ENCODE results near the gene SIRT6. TPM values are rescaled to one million over a fixed set of nuclear protein-coding genes. Genes with fewer than 3 reads are reported as not detected.

SIRT6 gene
- polyA plus RNA-seq, 1 donor (not counting 4 experiments of a cell fraction or from before 2014, with no cell fraction given), result 14.6 TPM

- no peaks in the 10 kb centered on the region for H3K36me3 ChIP-seq (ENCODE audit: control insufficient read depth in 2 of 2, extremely low read depth in 1 of 2, insufficient read depth in 2 of 2, low read length in 2 of 2)
- no peak overlapping the region for H3K4me3 ChIP-seq (ENCODE audit: control insufficient read depth in 2 of 3, extremely low read depth in 1 of 3, insufficient read depth in 2 of 3, low read depth in 1 of 3, low read length in 3 of 3)
- H4K20me1 ChIP-seq (ENCODE audit: control insufficient read depth, extremely low read depth, insufficient read depth, low read length), result no peaks in the 10 kb centered on the region
- no peak for TF ChIP-seq EZH2 (IDR thresholded peaks at IDR 0.05; ENCODE audit: low read length)
- TF ChIP-seq, protein P1, sequence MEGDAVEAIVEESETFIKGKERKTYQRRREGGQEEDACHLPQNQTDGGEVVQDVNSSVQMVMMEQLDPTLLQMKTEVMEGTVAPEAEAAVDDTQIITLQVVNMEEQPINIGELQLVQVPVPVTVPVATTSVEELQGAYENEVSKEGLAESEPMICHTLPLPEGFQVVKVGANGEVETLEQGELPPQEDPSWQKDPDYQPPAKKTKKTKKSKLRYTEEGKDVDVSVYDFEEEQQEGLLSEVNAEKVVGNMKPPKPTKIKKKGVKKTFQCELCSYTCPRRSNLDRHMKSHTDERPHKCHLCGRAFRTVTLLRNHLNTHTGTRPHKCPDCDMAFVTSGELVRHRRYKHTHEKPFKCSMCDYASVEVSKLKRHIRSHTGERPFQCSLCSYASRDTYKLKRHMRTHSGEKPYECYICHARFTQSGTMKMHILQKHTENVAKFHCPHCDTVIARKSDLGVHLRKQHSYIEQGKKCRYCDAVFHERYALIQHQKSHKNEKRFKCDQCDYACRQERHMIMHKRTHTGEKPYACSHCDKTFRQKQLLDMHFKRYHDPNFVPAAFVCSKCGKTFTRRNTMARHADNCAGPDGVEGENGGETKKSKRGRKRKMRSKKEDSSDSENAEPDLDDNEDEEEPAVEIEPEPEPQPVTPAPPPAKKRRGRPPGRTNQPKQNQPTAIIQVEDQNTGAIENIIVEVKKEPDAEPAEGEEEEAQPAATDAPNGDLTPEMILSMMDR (optimal IDR thresholded peaks at IDR 0.05 in 1 of 3, IDR thresholded peaks at IDR 0.05 in 1 of 3, conservative IDR thresholded peaks at IDR 0.05 in 1 of 3; ENCODE audit: extremely low read depth in 1 of 3, insufficient read depth in 2 of 3, low read length in 3 of 3), result no peak
- no peaks in the 10 kb centered on the region for H3K4me1 ChIP-seq (ENCODE audit: control insufficient read depth, extremely low read depth, insufficient read depth, low read length)
- no peaks in the 10 kb centered on the region for H3K79me2 ChIP-seq (ENCODE audit: control insufficient read depth, insufficient read depth, low read length)
- no peak for FAIRE-seq
- no peaks in the 10 kb centered on the region for H3K9me1 ChIP-seq (ENCODE audit: control insufficient read depth, extremely low read depth, insufficient read depth, low read length)
- dilution Hi-C loops (cut with MboI; ENCODE audit: extremely low pct_ligation_motif_present, low sequenced_read_pairs), result no loop called here
- H3K4me2 ChIP-seq (ENCODE audit: control insufficient read depth, extremely low read depth, insufficient read depth, low read depth, low read length), result no peak overlapping the region
- no peak overlapping the region for H3K9ac ChIP-seq (ENCODE audit: control insufficient read depth, extremely low read depth, insufficient read depth, low read length)
- no peak for DNase-seq (ENCODE audit: low read depth, low spot score)
- H3K9me3 ChIP-seq (ENCODE audit: control insufficient read depth, low read depth, low read length), result peaks cover 4% of the 10 kb centered on the region
- H2AFZ ChIP-seq (ENCODE audit: control insufficient read depth, low read length), result no peak overlapping the region
- H3K27ac ChIP-seq (ENCODE audit: control insufficient read depth, insufficient read depth, low read length), result no peak overlapping the region
- peaks cover 8% of the 10 kb centered on the region for H3K27me3 ChIP-seq (ENCODE audit: control insufficient read depth, extremely low read depth, insufficient read depth, low read length)
Measured at GRCh38 chr19:4215807-4216206, 33.4 kb upstream of the SIRT6 start.

DNA sequence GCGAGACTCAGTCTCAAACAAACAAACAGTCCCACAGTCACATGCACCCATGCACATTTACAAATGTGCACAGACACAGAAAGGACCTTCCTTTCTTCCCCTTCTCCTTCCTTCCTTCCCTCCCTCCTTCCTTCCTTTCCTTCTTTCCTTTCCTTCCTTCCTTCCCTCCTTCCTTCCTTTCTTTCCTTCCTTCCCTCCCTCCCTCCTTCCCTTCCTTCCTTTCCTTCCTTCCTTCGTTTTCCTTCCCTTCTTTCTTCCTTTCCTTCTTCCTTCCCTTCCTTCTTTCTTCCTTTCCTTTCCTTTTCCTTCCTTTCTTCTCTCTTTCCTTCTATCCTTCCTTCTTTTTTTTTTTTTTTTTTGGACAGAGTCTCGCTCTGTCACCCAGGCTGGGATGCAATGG, 30.8 kb upstream of the SIRT6 start:
- Histone ChIP-seq H3K9me3 (ENCODE audit: control insufficient read depth, low read depth, low read length) (peaks cover 4% of the 10 kb centered on the region), H3K27me3 (ENCODE audit: control insufficient read depth, extremely low read depth, insufficient read depth, low read length) (peaks cover 8% of the 10 kb centered on the region), H3K79me2 (ENCODE audit: control insufficient read depth, insufficient read depth, low read length) (no peaks in the 10 kb centered on the region), H3K9me1 (ENCODE audit: control insufficient read depth, extremely low read depth, insufficient read depth, low read length) (no peaks in the 10 kb centered on the region), H3K36me3 (ENCODE audit: control insufficient read depth in 2 of 2, extremely low read depth in 1 of 2, insufficient read depth in 2 of 2, low read length in 2 of 2) (no peaks in the 10 kb centered on the region), H3K9ac (ENCODE audit: control insufficient read depth, extremely low read depth, insufficient read depth, low read length) (no peak overlapping the region), H4K20me1 (ENCODE audit: control insufficient read depth, extremely low read depth, insufficient read depth, low read length) (no peaks in the 10 kb centered on the region), H3K27ac (ENCODE audit: control insufficient read depth, insufficient read depth, low read length) (no peak overlapping the region), H3K4me1 (ENCODE audit: control insufficient read depth, extremely low read depth, insufficient read depth, low read length) (no peaks in the 10 kb centered on the region), H2AFZ (ENCODE audit: control insufficient read depth, low read length) (no peak overlapping the region), H3K4me3 (ENCODE audit: control insufficient read depth in 2 of 3, extremely low read depth in 1 of 3, insufficient read depth in 2 of 3, low read depth in 1 of 3, low read length in 3 of 3) (no peak overlapping the region), H3K4me2 (ENCODE audit: control insufficient read depth, extremely low read depth, insufficient read depth, low read depth, low read length) (no peak overlapping the region)
- TF ChIP-seq, protein P1 (optimal IDR thresholded peaks at IDR 0.05 in 1 of 3, IDR thresholded peaks at IDR 0.05 in 1 of 3, conservative IDR thresholded peaks at IDR 0.05 in 1 of 3; ENCODE audit: extremely low read depth in 1 of 3, insufficient read depth in 2 of 3, low read length in 3 of 3), result no peak
- no peak for TF ChIP-seq EZH2 (IDR thresholded peaks at IDR 0.05; ENCODE audit: low read length)
- DNase-seq (ENCODE audit: low read depth, low spot score), result no peak
- dilution Hi-C loops (cut with MboI; ENCODE audit: extremely low pct_ligation_motif_present, low sequenced_read_pairs), result no loop called here
- FAIRE-seq, result no peak

Measured in keratinocyte (primary cell).